ENCODE measurements around the gene LINC00305.

The LINC00305 gene

GRCh38 chr18:64083916-64084315, 65.0 kb downstream of the LINC00305 start:
- no peak overlapping the region for H3K9ac ChIP-seq (ENCODE audit: low read length)
- no peaks in the 10 kb centered on the region for H3K27me3 ChIP-seq (ENCODE audit: control insufficient read depth in 1 of 2, insufficient read depth in 2 of 2, low read length in 2 of 2)
- H3K27ac ChIP-seq (ENCODE audit: low read depth, low read length): no peak overlapping the region
- no peaks in the 10 kb centered on the region for H3K4me1 ChIP-seq (ENCODE audit: insufficient read depth, low read length)
- H3K9me3 ChIP-seq (ENCODE audit: low read length): no peaks in the 10 kb centered on the region
- no peak overlapping the region for H3K4me3 ChIP-seq (ENCODE audit: low read depth in 1 of 2, low read length in 2 of 2)
- H3K36me3 ChIP-seq (ENCODE audit: insufficient read depth, low read length): no peaks in the 10 kb centered on the region

GRCh38 chr18:64082513-64082912, 66.4 kb downstream of the LINC00305 start:
- no peaks in the 10 kb centered on the region for H3K27me3 ChIP-seq (ENCODE audit: control insufficient read depth in 1 of 2, insufficient read depth in 2 of 2, low read length in 2 of 2)
- H3K9ac ChIP-seq (ENCODE audit: low read length): no peak overlapping the region
- H3K36me3 ChIP-seq (ENCODE audit: insufficient read depth, low read length): no peaks in the 10 kb centered on the region
- no peak overlapping the region for H3K4me3 ChIP-seq (ENCODE audit: low read depth in 1 of 2, low read length in 2 of 2)
- H3K9me3 ChIP-seq (ENCODE audit: low read length): no peaks in the 10 kb centered on the region
- no peak overlapping the region for H3K27ac ChIP-seq (ENCODE audit: low read depth, low read length)
- H3K4me1 ChIP-seq (ENCODE audit: insufficient read depth, low read length): no peaks in the 10 kb centered on the region

GRCh38 chr18:64082054-64082453, 66.8 kb downstream of the LINC00305 start:
- Histone ChIP-seq H3K27me3 (ENCODE audit: control insufficient read depth in 1 of 2, insufficient read depth in 2 of 2, low read length in 2 of 2) (no peaks in the 10 kb centered on the region), H3K9ac (ENCODE audit: low read length) (no peak overlapping the region), H3K27ac (ENCODE audit: low read depth, low read length) (no peak overlapping the region), H3K9me3 (ENCODE audit: low read length) (no peaks in the 10 kb centered on the region), H3K4me3 (ENCODE audit: low read depth in 1 of 2, low read length in 2 of 2) (no peak overlapping the region), H3K4me1 (ENCODE audit: insufficient read depth, low read length) (no peaks in the 10 kb centered on the region), H3K36me3 (ENCODE audit: insufficient read depth, low read length) (no peaks in the 10 kb centered on the region)

- Histone ChIP-seq H3K4me3 (ENCODE audit: low read depth in 1 of 2, low read length in 2 of 2) (no peak overlapping the region), H3K36me3 (ENCODE audit: insufficient read depth, low read length) (no peaks in the 10 kb centered on the region), H3K9me3 (ENCODE audit: low read length) (no peaks in the 10 kb centered on the region), H3K27ac (ENCODE audit: low read depth, low read length) (no peak overlapping the region), H3K4me1 (ENCODE audit: insufficient read depth, low read length) (no peaks in the 10 kb centered on the region), H3K9ac (ENCODE audit: low read length) (no peak overlapping the region), H3K27me3 (ENCODE audit: control insufficient read depth in 1 of 2, insufficient read depth in 2 of 2, low read length in 2 of 2) (no peaks in the 10 kb centered on the region)
Measured at GRCh38 chr18:64073971-64074370, 74.9 kb downstream of the LINC00305 start.

- H3K36me3 ChIP-seq (ENCODE audit: insufficient read depth, low read length): no peaks in the 10 kb centered on the region
- no peaks in the 10 kb centered on the region for H3K9me3 ChIP-seq (ENCODE audit: low read length)
- no peaks in the 10 kb centered on the region for H3K4me1 ChIP-seq (ENCODE audit: insufficient read depth, low read length)
- no peaks in the 10 kb centered on the region for H3K27me3 ChIP-seq (ENCODE audit: control insufficient read depth in 1 of 2, insufficient read depth in 2 of 2, low read length in 2 of 2)
- H3K4me3 ChIP-seq (ENCODE audit: low read depth in 1 of 2, low read length in 2 of 2): no peak overlapping the region
- no peak overlapping the region for H3K9ac ChIP-seq (ENCODE audit: low read length)
- H3K27ac ChIP-seq (ENCODE audit: low read depth, low read length): no peak overlapping the region
Measured at GRCh38 chr18:64055019-64055418, 93.9 kb downstream of the LINC00305 start.

GRCh38 chr18:64053246-64053645, 95.6 kb downstream of the LINC00305 start:
- no peak overlapping the region for H3K4me3 ChIP-seq (ENCODE audit: low read depth in 1 of 2, low read length in 2 of 2)
- no peaks in the 10 kb centered on the region for H3K9me3 ChIP-seq (ENCODE audit: low read length)
- no peaks in the 10 kb centered on the region for H3K27me3 ChIP-seq (ENCODE audit: control insufficient read depth in 1 of 2, insufficient read depth in 2 of 2, low read length in 2 of 2)
- no peaks in the 10 kb centered on the region for H3K36me3 ChIP-seq (ENCODE audit: insufficient read depth, low read length)
- no peak overlapping the region for H3K9ac ChIP-seq (ENCODE audit: low read length)
- no peaks in the 10 kb centered on the region for H3K4me1 ChIP-seq (ENCODE audit: insufficient read depth, low read length)
- H3K27ac ChIP-seq (ENCODE audit: low read depth, low read length): no peak overlapping the region

- no peaks in the 10 kb centered on the region for H3K27me3 ChIP-seq (ENCODE audit: control insufficient read depth in 1 of 2, insufficient read depth in 2 of 2, low read length in 2 of 2)
- no peaks in the 10 kb centered on the region for H3K36me3 ChIP-seq (ENCODE audit: insufficient read depth, low read length)
- H3K9ac ChIP-seq (ENCODE audit: low read length): no peak overlapping the region
- H3K4me1 ChIP-seq (ENCODE audit: insufficient read depth, low read length): no peaks in the 10 kb centered on the region
- no peak overlapping the region for H3K4me3 ChIP-seq (ENCODE audit: low read depth in 1 of 2, low read length in 2 of 2)
- no peaks in the 10 kb centered on the region for H3K9me3 ChIP-seq (ENCODE audit: low read length)
- no peak overlapping the region for H3K27ac ChIP-seq (ENCODE audit: low read depth, low read length)
Measured at GRCh38 chr18:64052772-64053171, 96.1 kb downstream of the LINC00305 start.

- Histone ChIP-seq H3K9ac (ENCODE audit: low read length) (no peak overlapping the region), H3K27ac (ENCODE audit: low read depth, low read length) (no peak overlapping the region), H3K36me3 (ENCODE audit: insufficient read depth, low read length) (no peaks in the 10 kb centered on the region), H3K9me3 (ENCODE audit: low read length) (no peaks in the 10 kb centered on the region), H3K27me3 (ENCODE audit: control insufficient read depth in 1 of 2, insufficient read depth in 2 of 2, low read length in 2 of 2) (no peaks in the 10 kb centered on the region), H3K4me3 (ENCODE audit: low read depth in 1 of 2, low read length in 2 of 2) (no peak overlapping the region), H3K4me1 (ENCODE audit: insufficient read depth, low read length) (no peaks in the 10 kb centered on the region)
Measured at GRCh38 chr18:64044616-64045015, 104.3 kb downstream of the LINC00305 start.

- Histone ChIP-seq H3K27ac (ENCODE audit: low read depth, low read length) (no peak overlapping the region), H3K4me1 (ENCODE audit: insufficient read depth, low read length) (no peaks in the 10 kb centered on the region), H3K9me3 (ENCODE audit: low read length) (no peaks in the 10 kb centered on the region), H3K27me3 (ENCODE audit: control insufficient read depth in 1 of 2, insufficient read depth in 2 of 2, low read length in 2 of 2) (no peaks in the 10 kb centered on the region), H3K4me3 (ENCODE audit: low read depth in 1 of 2, low read length in 2 of 2) (no peak overlapping the region), H3K36me3 (ENCODE audit: insufficient read depth, low read length) (no peaks in the 10 kb centered on the region), H3K9ac (ENCODE audit: low read length) (no peak overlapping the region)
Measured at GRCh38 chr18:64042728-64043358, 106.0 kb downstream of the LINC00305 start.

GRCh38 chr18:64037812-64038414, 111.0 kb downstream of the LINC00305 start:
- Histone ChIP-seq H3K27ac (ENCODE audit: low read depth, low read length) (no peak overlapping the region), H3K4me3 (ENCODE audit: low read depth in 1 of 2, low read length in 2 of 2) (no peak overlapping the region), H3K27me3 (ENCODE audit: control insufficient read depth in 1 of 2, insufficient read depth in 2 of 2, low read length in 2 of 2) (no peaks in the 10 kb centered on the region), H3K9me3 (ENCODE audit: low read length) (no peaks in the 10 kb centered on the region), H3K9ac (ENCODE audit: low read length) (no peak overlapping the region), H3K4me1 (ENCODE audit: insufficient read depth, low read length) (no peaks in the 10 kb centered on the region), H3K36me3 (ENCODE audit: insufficient read depth, low read length) (no peaks in the 10 kb centered on the region)

GRCh38 chr18:64032312-64032711, 116.6 kb downstream of the LINC00305 start:
- no peaks in the 10 kb centered on the region for H3K9me3 ChIP-seq (ENCODE audit: low read length)
- no peaks in the 10 kb centered on the region for H3K36me3 ChIP-seq (ENCODE audit: insufficient read depth, low read length)
- no peak overlapping the region for H3K4me3 ChIP-seq (ENCODE audit: low read depth in 1 of 2, low read length in 2 of 2)
- H3K27ac ChIP-seq (ENCODE audit: low read depth, low read length): no peak overlapping the region
- no peaks in the 10 kb centered on the region for H3K4me1 ChIP-seq (ENCODE audit: insufficient read depth, low read length)
- no peak overlapping the region for H3K9ac ChIP-seq (ENCODE audit: low read length)
- no peaks in the 10 kb centered on the region for H3K27me3 ChIP-seq (ENCODE audit: control insufficient read depth in 1 of 2, insufficient read depth in 2 of 2, low read length in 2 of 2)

GRCh38 chr18:64031411-64031810, 117.5 kb downstream of the LINC00305 start:
- Histone ChIP-seq H3K36me3 (ENCODE audit: insufficient read depth, low read length) (no peaks in the 10 kb centered on the region), H3K4me1 (ENCODE audit: insufficient read depth, low read length) (no peaks in the 10 kb centered on the region), H3K27me3 (ENCODE audit: control insufficient read depth in 1 of 2, insufficient read depth in 2 of 2, low read length in 2 of 2) (no peaks in the 10 kb centered on the region), H3K9me3 (ENCODE audit: low read length) (no peaks in the 10 kb centered on the region), H3K9ac (ENCODE audit: low read length) (no peak overlapping the region), H3K27ac (ENCODE audit: low read depth, low read length) (no peak overlapping the region), H3K4me3 (ENCODE audit: low read depth in 1 of 2, low read length in 2 of 2) (no peak overlapping the region)
